ENCODE measurements around the gene CRB2. TPM values are rescaled to one million over a fixed set of nuclear protein-coding genes. Genes with fewer than 3 reads are reported as not detected.

CRB2 gene
- total and polyA plus RNA-seq, 2 donors (not counting 3 experiments of a cell fraction or from before 2014, with no cell fraction given), result not detected

- no TSS peak for BruUV-seq (replicated peaks)
- ChIA-PET CTCF (interaction anchor here (1.1 to 1.4 kb wide), 2 partner anchors 8 to 17 kb away, joined by 3 read pairs; no protein-coding TSS in a partner anchor), POLR2A (no interaction called here)
- FAIRE-seq (no peak), DNase-seq (ENCODE audit: low read depth, low spot score) (no peak)
- Histone ChIP-seq H3K36me3 (ENCODE audit: control insufficient read depth in 2 of 2, extremely low read depth in 1 of 2, insufficient read depth in 2 of 2, low read length in 2 of 2) (no peaks in the 10 kb centered on the region), H3K4me3 (replicated peaks in 1 of 3; ENCODE audit: insufficient read depth in 1 of 3, low read depth in 1 of 3, low read length in 3 of 3) (no peak overlapping the region), H3K4me1 (ENCODE audit: control insufficient read depth, extremely low read depth, insufficient read depth, low read length) (no peaks in the 10 kb centered on the region), H2AFZ (ENCODE audit: low read depth, low read length) (no peak overlapping the region), H3K4me2 (ENCODE audit: insufficient read depth, low read length) (no peak overlapping the region), H3K9me1 (replicated peaks; ENCODE audit: control insufficient read depth, extremely low read depth, insufficient read depth, low read length) (no peaks in the 10 kb centered on the region), H3K9ac (replicated peaks; ENCODE audit: extremely low read depth, insufficient read depth, low read length) (no peak overlapping the region), H3K9me3 (replicated peaks; ENCODE audit: control insufficient read depth, insufficient read depth, low read length) (no peaks in the 10 kb centered on the region), H3K27me3 (ENCODE audit: control insufficient read depth in 2 of 2, insufficient read depth in 2 of 2, low read length in 2 of 2) (peaks cover 26 to 32% of the 10 kb centered on the region in 2 experiments), H3K79me2 (ENCODE audit: control insufficient read depth, insufficient read depth, low read length) (no peaks in the 10 kb centered on the region), H3K27ac (ENCODE audit: insufficient read depth, low read depth, low read length) (no peak overlapping the region), H4K20me1 (replicated peaks; ENCODE audit: control insufficient read depth, extremely low read depth, insufficient read depth, low read length) (no peaks in the 10 kb centered on the region)
- intact Hi-C loops (cut with micrococcal nuclease), result no loop called here
- dilution Hi-C loops (cut with MboI; ENCODE audit: extremely low pct_ligation_motif_present, low sequenced_read_pairs), result no loop called here
- TF ChIP-seq FOS (IDR thresholded peaks at IDR 0.05; ENCODE audit: borderline replicate concordance, insufficient read depth, low read length) (no peak), CTCF (IDR thresholded peaks at IDR 0.05; ENCODE audit: extremely low read depth in 1 of 2, insufficient read depth in 1 of 2, low read depth in 1 of 2, low read length in 2 of 2) (no peak), MYC (IDR thresholded peaks at IDR 0.05; ENCODE audit: low read depth, low read length) (no peak), GATA2 (IDR thresholded peaks at IDR 0.05; ENCODE audit: insufficient read depth, insufficient read length, low read depth, low read length) (no peak), MAX (IDR thresholded peaks at IDR 0.05; ENCODE audit: insufficient read depth, insufficient read length) (no peak), POLR2AphosphoS5 (IDR thresholded peaks at IDR 0.05; ENCODE audit: insufficient read depth, low read depth, low read length) (no peak)
Observed at GRCh38 chr9:123371805-123372590, 16.0 kb downstream of the CRB2 start.
